Activated T-cell treated with anti-CD3 and anti-CD28 coated beads for 4 hours (primary cell): ENCODE measurements around the gene TMEM272.

Experiments
- DNase-seq: peaks from one replicate; pipeline ENCODE4 v3.0.0-alpha.2; 2020

The TMEM272 gene

GRCh38 chr13:51823863-51824262, 21.1 kb downstream of the TMEM272 start:
- DNase-seq: no peak

DNA sequence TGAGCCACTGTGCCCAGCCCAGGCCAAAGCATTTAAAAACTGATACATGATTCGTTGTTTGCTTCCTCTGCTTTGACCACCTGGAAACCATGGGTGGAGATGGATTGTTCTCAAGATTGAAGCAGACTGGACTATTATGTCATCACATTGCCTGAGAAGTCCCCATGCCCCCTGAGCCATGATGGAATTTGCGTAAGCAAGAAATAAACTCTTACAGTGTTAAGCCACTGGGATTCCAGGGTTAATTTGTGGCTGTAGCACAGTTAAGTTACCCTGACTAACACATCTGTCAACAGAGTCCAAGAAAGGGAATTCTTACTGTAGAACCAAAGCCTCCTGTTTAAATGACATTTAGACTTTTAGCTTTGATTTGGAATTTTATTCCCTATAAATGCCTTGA, 21.6 kb downstream of the TMEM272 start:
- no peak for DNase-seq

- no peak for DNase-seq
These were observed 22.7 kb downstream of the TMEM272 start for GRCh38 chr13:51822106-51822815.

- no peak for DNase-seq
These were observed 23.4 kb downstream of the TMEM272 start for GRCh38 chr13:51821606-51822005.

- no peak for DNase-seq
These were observed 24.9 kb downstream of the TMEM272 start for GRCh38 chr13:51820016-51820597.

GRCh38 chr13:51819544-51819943, 25.4 kb downstream of the TMEM272 start:
- DNase-seq: no peak

DNA sequence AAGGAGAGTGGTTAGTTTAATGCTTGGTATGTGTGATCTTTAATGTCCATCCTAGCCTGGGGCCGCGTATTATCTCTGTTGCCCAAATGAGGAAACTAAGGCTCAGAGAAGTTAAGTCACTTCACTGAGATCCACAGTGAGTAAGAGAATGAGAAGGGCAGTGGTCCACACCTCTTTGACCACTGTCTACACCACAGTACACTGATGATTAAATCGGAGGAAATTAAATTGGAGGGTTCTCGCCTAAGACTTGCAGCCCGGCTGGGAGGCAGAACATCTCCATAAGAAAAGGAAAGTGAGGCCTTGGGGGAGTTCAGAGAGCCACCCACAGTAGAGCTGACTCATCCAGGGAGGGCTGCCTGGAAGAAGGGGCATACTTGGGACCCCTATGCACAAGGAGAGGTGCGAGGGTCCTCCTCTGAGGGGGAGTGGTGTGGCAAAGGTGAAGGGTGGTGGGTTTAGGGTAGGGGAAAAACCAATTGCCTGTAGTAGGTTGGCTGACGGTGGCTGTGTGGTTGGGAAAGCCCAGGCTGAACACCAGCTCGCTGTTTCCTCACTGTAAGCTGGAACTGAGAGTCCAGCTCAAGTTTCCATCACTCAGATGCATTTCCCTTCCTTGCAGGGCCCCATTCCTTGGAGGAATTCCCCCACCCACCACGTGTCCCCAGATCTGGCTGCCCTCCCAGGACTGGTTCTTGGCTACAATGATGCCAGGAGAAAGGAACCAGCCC, 26.0 kb downstream of the TMEM272 start:
- DNase-seq: no peak

DNA sequence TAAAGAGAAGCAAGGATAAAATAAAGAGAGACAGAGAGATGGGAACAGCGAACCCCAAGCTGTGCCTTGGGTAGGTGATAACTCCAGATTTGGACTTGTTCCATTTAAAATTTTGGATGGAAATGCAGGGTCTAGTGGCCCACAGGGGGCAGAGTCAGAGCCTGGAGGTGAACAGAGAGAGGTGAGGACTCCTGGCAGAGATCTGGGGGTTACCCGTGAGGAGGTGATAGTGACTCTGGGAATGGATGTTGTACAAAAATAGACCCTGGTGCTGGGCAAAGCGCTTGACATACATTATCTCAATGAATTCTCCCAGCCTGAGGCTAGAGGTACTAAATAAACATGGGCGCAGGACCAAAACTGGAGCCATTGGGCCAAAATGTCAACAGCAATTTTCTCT, 26.7 kb downstream of the TMEM272 start:
- DNase-seq: no peak

- DNase-seq: no peak
These were observed 27.3 kb downstream of the TMEM272 start for GRCh38 chr13:51817717-51818116.

- DNase-seq: no peak
These were observed 28.2 kb downstream of the TMEM272 start for GRCh38 chr13:51816604-51817249.

- DNase-seq: no peak
These were observed 29.1 kb downstream of the TMEM272 start for GRCh38 chr13:51815848-51816247.

DNA sequence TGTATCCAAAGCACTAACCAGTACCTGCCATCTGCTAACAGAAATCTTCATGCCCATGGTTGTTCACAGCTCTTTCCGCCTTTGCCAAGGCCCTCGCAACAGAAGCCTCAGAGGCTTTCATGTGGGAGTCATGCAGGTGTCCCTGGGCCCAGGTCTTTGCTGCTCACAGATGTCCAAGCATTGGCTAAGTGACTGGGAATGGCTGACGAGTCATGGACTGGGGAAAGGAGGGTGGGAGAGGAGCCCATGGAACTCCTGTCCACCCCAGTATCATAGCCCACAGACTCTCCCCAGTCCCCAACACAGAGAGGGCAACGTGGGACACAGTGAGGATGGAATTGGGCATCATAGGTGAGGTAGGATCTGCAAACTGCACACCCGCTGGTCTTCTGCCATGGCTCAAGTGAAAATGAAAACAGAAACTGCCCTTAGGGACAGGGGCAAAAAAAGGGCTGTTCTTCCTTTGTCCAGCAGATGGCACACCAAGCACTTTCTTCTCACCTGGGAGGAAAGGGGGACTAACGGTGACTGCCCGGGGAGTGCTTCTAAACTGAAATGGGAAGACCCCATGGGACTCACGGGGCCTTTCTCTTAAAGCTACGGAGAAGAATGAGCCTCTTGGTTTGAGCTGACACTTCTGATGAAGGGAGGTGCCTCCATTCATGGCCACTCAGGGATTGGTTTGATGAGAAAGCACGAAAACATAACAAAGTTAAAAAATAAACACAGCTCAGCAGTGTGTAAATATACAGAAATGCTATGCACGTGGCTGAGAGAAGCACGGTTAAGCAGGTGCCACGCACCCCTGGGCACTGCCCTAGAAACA, 29.9 kb downstream of the TMEM272 start:
- DNase-seq: peak; percentile 70

DNA sequence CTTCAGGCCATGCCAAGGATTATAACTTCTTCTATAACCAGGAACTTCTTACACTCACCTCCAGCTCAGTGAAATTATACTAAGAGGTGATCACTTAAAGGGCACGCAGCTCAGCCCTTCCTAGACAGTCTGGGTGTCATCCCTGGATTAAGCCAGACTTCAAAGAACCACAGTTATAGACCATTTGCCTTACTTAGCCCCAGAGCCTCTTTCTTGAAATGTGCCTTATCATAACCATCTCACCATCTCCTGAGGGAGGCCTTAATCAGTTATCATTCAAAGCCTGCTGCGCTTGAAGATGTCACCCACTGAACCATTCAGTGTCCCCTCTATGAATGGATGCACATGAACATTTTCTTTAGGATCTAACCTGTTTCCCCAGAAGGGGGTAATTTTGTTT, 30.9 kb downstream of the TMEM272 start:
- no peak for DNase-seq

DNA sequence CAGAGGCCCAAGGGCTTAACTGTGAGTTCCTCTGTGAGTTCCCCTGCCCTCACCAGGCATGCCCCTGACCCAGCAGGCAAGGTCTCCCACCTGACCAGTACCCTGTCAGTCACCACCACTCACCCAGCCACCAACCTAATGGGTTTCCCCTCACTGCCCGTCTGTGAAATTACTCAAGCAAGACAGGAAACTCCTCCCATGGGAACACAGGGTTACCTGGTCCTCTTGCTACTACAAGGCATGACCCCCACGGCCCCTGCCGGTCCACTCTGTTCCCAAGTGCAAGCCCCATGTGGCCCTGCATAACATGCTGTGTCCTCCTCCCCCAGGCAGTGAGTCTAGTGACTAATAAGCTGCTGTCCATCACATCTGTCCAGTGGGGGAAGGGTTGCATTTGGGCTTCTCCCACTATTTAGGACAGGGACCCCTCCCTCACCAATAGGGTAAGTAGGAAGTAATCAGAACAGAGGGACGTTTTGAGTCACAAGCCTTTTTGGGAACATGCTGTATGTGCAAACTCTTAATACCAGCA, 33.0 kb downstream of the TMEM272 start:
- no peak for DNase-seq

DNA sequence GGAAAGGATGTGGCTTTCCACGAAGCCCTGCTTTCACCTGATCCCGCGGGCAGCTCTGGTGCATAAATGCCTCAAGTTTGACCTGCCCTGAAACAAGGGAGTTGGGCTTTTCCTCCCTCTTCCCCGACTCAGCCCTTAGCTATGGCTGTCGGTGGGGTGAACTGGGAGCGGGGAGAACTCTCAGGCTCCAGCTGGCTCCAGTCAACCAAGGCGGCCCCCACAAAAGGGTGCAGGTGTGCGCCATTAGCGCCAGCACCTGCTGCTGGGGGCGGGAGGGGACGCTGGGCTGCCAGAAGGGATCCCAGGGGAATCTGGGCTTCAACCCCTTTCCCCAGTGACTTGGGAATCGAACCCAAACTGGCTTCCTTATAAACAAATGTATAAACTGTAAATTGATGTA, 33.9 kb downstream of the TMEM272 start:
- no peak for DNase-seq

DNA sequence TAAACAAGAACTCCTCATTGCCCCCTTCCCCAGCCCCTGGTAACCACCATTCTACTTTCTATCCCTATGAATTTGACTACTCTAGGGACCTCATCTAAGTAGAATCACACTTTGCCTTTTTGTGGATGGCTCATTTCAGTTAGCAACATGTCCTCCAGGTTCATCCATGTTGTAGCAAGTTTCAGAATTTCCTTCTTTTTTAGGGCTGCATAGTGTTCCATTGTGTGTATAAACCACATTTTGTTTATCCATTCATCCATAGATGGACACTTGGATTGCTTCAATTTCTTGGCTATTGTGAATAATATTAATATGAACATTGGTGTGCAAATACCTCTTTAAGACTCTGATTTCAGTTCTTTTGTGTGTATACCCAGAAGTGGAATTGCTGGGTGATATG, 36.2 kb downstream of the TMEM272 start:
- no peak for DNase-seq

DNA sequence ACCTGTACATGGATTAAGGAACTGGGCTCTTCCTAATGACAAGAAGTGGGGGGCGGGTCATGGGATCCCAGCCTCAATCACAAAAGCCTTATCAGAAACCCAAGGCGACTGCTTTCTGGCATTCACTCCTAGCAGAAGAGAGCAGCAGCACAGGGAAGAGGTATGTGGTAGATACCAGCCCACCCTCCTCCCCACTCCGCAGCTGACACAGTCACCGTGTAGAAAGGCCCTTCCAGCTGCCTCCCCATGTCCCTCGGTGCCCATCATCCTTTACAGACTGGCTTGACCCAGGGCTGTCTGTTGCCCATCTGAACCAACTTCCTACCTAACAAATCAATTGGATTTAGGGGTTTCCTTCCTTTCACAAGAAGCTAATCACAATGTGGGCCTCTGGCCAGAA, 37.9 kb downstream of the TMEM272 start:
- DNase-seq: no peak

DNA sequence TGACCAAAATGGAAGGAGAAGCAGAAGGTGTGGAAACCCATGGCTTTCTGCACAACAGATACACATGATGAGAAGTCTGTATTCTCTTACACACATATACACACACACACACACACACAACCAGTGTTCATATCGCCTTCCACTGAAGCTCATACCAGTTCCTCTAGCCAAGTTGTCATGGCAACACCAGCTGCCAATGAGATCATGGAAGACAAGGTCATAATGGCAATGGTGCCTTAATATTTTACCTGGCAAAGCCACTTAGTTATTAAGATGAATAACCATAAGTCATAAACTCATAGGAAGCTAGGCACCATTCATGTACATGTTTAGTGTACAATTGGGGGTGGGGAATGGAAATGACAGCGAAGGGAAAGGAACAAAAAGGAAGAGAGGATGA, 38.4 kb downstream of the TMEM272 start:
- DNase-seq: no peak

DNA sequence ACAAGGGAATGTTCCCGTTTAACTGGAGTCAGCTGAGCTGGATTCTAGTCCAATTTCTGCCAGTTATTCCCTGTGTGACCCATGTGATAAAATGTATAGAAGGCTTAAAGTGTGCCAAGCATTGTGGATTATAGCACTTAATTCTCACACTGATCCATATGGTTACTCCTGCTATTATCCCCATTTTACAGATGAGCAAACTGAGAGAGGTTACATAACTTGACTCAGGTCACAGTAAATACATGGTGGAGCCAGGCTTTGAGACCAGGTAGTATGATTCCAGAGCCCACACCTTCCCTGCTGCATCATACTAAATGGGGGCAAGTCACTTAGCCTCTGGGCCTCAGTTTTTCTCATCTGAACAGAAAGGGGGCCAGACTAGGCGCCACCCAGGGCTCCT, 39.1 kb downstream of the TMEM272 start:
- DNase-seq: no peak

DNA sequence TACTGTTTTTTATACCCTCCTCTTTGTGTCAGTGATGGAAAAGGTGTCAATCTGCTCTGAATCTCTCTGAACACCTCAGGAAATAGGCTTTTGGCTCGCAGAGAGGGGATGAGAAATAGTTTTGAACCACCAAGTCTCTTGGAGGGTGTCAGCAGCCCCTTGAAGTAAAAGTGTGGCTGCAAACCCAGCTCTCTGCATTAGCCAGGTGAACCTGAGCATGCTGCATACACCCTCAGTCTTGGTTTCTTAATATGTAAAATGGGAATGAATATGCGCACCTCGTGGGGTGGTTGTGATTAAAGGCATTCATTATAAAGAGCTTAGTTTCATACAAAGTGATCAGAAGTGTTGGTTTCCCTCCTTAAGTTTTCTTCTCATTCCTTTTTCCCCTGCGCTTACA, 39.7 kb downstream of the TMEM272 start:
- DNase-seq: no peak

- DNase-seq: no peak
These were observed 40.4 kb downstream of the TMEM272 start for GRCh38 chr13:51804295-51805172.
